HG03354 (cell line): ENCODE results near the gene ATP4A.

Source experiments
- ATAC-seq: cut with Tn5 transposase; IDR thresholded peaks from one replicate; pipeline ENCODE4 v1.9.1; 2021; ENCODE audit warnings: mild to moderate bottlenecking; ENCODE audit not compliant: unreplicated experiment, poor library complexity, severe bottlenecking

ATP4A gene

DNA sequence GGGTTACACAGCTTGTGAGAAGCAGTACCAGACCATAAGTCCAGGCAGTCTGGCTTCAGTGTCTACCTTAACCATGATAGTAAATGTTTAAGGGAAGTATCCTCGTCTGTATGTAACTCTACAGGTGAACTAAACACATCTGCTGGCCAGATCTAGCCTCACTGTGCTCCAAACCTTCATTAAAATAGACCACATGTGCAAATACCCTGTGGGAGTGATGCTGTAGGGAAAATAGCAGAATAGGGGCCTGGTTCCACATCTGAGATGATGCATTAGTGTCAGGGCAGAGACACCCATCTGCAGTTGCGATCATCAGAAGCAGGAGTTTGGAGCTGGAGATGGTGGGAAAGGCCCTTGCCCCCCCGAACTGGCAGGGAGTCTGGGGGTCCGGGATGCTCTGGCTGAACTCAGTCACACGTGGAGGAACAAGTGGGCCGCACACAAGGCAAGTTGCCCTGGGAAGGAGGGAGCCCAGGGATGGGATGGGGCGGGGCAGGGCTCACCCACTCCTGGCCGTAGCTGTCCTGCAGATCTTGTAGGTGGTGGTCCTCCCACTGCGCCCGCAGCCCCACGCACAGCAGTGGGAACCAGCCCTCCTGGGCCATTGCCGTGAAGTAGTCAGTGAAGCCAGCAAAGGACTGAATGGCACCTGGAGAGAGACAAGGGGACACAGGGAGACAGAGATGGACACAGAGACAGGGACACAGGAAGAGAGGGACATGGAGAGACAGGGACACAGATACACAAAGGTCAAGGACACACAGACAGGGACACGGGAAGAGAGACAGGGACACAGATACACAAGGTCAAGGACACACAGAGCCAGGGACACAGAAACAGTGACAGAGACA lies 10.7 kb downstream of the ATP4A start:
- ATAC-seq, result no peak

DNA sequence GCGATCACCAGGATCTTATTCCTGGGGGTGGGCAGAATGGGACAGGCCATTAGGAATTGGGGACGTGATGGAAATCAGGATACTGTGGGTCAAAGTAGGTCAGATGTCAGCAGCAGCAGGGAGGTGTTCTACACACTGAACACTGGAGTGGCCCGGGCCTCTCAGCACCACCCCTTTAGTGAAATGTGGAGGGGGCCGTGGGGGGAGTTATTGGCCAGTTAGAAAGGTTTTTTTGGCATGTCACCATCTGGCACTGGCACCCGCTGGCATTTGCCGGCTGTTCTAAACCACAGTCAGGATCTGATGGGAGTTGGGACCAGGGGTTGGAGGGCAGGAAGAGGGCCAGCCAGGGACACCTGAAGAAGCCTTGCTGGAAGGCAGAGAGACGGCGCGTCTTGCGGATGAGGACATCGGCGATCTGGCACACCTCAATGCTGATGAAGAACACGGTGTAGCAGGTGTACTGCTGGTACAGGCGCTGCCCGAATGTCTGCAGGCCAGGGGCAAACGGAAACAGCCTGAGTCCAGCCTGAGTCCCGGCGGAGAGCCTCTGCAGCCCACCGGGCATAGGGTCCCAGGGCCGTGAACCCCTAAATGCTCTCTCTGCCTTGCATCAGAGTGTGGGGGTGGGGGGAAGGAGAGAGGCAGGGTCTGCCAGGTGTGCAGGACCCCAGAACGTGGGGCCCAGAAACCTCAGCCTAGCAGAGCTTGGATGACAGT lies 12.2 kb downstream of the ATP4A start:
- ATAC-seq, result no peak

DNA sequence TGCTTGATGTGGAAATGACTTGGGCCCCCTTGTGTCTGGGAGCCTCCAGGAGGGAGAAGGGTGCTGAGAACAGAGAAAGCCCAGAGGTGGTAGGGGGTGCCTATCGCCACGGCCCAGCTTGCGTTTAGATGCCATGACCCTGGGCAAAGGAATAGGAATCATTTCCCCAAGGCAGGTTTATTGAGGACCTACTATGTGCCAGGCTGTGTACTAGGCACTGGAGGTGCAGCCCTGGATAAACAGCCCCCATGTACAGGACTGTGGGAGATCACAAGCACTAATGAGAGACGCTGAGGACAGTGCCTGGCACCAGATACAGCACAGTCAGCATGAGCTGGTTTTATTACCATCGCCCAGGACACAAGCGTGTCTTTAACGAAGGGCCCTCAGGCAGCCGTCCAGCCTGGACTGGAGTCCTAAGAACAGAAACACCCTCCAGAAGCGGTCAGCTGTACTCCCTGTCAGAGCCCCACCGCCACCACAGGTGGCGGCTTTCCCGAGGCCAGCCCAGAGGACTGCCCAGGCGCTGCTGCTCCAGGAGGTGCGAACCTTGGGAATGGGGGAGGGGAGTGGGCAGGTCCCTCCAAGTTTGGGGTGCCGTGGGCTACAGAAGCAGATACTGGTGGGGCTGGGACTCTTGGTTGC lies 13.5 kb downstream of the ATP4A start:
- ATAC-seq, result no peak

DNA sequence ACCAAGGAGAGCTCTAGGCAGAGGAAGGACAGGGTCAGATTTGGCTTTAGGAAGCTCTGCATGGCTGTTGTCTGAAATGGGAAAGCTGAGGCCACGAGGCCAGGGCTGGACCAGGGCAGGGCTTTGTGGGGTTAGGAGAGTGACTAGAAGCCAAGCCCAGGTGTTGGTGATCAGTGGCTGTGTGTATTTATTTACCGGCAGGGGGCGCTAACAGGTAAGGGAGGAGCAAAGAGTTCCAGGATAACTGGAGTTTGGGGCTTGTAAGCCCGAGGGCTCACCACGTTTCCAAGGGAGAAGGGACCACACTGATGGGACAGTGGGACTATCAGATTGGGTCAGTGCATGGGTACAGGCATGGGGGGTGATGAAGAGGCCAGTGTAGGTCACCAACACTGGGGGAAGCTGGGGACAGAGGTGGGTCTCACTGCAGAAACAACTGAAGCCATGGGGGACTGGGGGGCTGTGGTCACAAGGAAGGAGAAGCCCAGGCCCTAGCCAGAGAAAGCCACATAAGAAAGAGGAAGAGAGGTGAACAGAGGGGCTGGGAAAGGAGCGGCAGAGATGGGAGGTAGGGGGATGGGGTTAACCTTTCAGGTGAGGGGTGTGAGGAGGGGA lies 14.2 kb downstream of the ATP4A start:
- no peak for ATAC-seq

DNA sequence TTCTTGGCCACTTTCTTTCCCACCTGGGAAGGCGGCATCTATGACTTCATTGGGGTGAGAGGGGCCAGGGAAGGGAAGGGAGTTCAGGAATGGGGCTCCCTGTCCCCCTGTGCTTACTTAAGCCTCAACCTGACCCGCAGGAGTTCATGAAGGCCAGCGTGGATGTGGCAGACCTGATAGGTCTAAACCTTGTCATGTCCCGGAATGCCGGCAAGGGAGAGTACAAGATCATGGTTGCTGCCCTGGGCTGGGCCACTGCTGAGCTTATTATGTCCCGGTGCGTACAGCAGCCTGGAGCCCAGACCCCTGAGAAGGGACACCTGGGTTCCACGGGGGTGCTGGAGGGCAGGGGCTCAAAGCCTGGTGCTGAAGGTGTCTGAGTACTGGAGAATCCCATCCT lies 16.9 kb downstream of the ATP4A start:
- ATAC-seq, result no peak

DNA sequence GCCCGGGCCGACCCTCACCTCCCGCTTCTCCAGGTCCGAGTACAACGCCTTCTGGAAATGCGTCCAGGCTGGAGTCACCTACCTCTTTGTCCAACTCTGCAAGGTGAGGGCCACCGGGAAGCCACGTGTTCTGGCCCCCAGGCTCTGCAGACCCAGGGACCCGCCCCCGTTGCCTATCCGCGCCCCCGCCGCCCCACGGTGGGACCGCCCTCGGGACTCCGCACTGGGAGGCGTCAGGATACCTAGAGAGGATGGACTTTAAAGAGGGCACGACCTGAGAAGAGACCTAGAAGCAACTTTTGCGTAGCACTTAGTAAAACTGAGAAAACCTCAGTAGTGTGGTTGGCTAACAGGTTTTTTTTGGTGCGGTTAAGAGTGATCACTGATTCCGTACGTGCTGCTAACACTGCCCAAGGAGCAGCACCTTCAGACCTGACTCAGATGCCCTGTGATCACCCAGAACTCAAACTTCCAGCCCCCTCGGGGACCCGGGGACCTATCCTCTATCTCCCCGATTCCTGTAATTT lies 17.5 kb downstream of the ATP4A start:
- ATAC-seq, result peak; percentile 45

DNA sequence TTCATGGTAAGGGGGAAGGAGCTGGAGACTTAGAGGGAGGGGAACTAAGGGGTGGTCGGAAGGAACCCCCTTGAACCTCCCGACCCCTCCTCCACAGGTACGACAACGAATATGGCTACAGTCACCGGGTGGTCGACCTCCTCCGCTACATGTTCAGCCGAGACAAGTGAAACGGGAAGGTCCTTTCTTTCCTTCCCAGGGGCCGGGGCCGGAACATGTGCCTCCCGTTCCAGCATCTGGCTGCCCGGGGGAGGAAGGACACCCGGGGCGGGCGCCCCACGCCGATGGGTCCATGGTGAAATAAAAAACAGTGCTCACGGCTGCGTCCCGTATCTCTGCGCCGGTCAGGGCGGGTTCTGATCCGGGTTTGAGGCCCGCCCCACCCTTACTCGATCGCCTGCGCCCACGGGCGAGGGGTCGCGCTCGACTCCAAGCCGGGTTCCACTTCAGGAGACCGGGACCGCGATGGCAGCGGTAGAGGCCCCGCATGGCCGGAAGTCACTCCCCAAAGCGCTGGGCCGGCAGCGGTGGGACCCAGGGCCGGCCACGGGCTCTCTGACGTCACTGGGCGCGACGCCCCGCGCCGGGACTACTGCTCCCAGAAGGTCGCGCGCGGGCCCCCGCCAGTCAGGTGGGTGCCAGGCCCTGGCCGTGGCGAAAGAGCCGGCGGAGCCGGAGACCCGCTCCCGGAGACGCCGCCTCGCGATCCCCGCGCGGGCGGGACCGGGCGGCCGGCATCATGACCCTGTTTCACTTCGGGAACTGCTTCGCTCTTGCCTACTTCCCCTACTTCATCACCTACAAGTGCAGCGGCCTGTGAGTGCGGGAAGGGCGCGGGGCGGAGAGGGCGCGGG lies 18.2 kb downstream of the ATP4A start, which contains the start of gene TMEM147:
Gene TMEM147 (plus strand): TSS at position 626 of the 854 bp plus-strand sequence. CDS start 114 bp downstream, at position 740.
- ATAC-seq, result peak; percentile 81

DNA sequence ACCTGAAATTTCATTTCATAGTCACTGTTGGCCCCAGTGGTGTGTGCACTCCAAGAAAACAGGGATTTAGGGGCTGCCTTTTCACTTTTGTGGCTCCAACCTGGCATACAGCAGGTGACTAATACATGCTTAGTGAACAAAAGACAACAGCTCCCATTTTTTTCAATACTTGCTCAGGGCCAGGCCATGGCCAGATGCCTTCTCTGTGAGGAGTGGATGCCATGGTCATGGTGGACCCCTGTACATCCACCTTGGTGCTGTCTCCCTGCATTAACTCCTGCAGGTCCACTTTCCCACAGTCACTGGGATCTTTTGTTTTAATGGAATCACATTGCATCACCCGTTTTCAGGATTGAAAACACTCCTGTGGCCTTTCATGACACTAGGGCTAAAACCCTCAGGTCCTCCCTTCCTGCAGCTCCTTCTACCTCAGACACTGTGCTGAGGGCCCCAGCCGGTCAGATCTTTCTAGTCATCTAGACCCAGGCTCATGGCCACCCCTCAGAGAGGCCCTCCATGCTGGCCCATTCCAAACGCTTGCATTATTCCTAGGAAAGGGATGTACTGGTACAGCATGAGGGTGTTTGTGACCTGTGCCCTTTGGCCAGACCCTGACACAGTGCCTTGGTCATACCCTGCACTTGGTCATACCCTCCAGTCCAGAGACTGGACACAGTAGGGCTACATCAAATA lies 19.2 kb downstream of the ATP4A start:
- no peak for ATAC-seq

DNA sequence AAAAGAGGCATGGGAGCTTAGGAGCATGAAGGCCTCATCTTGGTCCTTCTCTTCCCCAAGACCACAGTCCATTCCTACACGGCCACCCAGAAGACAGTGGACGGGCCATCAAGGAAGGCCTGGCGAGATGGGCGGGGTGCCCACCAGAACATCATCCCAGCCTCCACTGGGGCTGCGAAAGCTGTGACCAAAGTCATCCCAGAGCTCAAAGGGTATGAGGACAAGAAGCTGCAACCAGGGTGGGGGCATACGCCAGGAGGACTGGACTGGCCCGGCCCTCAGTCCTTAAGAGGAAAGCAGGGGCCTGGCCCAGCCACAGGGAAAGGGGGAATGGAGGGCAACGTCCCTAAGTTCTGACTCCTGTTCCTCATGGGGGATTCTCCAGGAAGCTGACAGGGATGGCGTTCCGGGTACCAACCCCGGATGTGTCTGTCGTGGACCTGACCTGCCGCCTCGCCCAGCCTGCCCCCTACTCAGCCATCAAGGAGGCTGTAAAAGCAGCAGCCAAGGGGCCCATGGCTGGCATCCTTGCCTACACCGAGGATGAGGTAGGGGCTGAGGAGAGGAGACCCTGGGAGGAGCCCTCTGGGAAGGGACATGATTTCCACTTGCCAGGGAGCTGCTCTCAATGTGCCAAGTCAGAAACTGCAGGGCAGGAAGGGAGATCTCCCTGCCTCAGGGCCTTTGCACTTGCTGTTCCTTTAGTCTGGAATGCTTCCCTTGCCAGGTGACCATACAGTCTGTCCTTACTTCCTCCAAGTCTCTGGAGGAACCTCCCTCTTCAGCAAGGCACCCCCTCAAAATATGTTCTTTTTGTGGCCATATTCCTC lies 20.0 kb downstream of the ATP4A start:
- ATAC-seq, result no peak

DNA sequence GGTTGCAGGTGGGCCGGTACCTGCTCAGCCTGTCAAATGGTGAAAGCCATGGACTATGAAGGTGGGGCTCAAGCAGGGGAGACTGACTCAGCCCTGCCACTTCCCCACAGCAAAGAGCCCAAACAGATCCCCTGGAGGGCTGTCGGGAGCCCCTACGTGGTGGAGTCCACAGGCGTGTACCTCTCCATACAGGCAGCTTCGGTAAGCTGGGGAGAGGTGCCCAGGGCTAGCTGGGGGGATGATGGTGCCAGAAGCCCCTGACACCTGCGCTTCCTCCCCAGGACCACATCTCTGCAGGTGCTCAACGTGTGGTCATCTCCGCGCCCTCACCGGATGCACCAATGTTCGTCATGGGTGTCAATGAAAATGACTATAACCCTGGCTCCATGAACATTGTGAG lies 21.2 kb downstream of the ATP4A start:
- ATAC-seq, result no peak

DNA sequence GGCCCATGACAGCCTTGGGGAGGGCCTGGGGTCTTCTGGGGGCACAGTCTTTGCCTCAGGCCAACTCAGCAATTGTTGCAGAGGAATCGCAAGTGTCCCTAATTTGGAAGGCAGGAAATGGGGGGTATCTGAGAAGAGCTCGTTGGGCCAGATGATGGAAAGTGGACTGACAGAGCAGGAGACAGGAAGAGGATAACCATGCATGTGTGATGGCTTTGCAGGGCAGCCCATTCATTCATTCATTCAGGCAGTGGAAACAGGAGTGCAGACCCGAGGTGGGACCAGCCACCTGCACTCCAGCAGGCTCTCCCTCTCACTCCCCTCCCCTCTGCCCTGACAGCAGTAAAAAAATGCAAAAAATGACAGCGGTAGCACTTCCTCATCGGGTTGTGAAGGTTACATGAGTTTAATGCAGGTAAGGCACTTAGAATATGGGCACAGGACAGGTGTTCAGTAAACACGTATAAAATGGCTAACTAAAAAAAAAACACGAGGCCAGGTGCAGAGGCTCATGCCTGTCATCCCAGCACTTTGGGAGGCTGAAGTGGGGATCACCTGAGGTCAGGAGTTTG lies 23.0 kb downstream of the ATP4A start:
- ATAC-seq, result no peak

DNA sequence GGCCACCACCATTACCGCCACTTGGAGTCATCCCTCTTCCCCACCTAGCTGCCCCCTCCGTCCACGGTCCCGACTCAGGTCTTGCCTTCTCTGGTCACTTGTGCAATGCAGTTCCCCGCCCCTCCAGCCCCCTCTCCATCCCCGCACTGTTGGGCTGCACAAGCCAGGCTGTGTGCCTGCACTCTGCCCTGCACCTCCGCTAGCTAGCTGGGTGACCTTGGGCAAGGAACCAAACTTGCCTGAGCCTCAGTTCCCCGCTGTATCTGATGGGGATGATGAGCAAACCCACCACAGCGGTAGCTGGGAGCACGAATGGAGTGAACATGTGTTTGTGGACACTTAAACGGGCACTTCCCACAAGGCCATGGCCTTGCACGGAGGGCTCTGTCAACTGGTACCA lies 23.6 kb downstream of the ATP4A start:
- ATAC-seq, result no peak

DNA sequence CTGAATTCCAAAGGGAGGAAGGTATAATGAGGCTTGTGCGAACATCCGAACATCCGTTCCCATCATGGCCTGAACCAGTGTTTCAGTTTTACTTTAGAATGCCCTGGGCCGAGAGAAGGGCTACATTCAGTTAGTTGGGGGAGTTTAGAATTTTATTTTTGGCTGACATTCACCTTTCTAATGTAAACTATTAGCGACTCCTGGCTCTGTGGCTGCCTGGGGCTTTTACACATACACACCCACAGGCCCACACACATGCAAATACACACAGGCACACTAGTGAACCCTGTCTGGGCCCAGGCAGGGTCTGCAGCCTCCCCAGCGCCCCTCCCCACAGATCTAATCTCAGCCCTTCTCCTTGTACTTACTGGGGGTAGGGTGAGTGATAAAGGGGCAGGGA lies 24.1 kb downstream of the ATP4A start:
- no peak for ATAC-seq

DNA sequence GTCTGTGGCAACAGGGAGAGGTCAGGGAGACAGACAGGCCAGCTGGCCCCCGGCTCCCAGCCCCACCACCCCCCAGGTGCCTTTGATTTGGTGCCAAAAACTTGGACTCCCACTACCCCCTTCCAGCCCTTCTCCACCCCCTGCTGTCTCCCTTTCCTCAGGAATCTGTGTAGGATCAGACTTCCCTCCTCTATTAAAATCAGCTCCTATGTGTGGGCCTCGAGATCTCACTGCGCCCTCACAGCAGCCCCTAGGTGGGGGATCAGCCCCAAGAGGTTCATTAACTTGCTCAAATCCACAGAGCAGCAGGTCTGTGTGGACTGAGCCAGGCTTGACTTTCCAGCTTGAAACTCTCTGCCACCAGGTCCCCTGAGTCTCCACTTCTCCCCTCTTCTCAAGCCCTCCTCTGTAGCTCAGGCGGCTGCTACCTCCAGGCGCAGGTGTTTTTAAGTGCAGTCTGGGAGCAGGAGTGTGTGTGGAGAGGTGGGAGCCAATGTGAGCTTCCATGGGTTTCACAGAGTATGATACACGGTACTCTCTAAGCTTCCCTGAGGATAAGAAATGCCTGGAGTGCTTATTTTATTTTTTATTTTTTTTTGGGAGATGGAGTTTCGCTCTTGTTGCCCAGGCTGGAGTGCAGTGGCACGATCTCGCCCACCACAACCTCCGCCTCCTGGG lies 28.5 kb downstream of the ATP4A start:
- no peak for ATAC-seq

DNA sequence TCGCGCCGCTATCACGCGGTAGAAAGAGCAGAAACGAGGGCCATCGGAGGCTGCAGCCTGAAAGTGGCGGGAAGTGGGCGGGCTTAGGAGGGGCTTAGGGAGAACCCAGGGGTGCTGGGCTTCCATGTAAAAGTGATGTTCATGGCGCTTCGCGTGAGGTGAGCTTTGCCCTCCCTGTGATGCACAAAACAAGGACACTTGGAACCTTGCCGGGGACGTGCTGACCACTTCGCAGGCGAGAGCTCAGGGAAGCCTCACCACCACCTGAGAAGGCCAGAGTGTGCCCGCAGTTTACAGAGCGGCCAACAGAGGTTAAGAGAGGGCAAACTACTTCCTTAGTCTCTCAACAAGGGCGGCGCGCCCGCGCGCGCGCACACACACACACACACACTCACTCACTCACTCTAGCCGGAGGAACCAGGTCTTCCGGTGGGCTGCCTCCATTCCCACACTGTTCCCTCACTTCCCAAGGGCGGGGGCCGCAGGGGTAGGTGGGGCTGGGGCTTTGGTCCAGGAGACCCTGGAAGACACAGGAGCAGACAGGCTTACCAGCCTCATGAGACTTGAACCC lies 29.6 kb downstream of the ATP4A start:
- no peak for ATAC-seq

DNA sequence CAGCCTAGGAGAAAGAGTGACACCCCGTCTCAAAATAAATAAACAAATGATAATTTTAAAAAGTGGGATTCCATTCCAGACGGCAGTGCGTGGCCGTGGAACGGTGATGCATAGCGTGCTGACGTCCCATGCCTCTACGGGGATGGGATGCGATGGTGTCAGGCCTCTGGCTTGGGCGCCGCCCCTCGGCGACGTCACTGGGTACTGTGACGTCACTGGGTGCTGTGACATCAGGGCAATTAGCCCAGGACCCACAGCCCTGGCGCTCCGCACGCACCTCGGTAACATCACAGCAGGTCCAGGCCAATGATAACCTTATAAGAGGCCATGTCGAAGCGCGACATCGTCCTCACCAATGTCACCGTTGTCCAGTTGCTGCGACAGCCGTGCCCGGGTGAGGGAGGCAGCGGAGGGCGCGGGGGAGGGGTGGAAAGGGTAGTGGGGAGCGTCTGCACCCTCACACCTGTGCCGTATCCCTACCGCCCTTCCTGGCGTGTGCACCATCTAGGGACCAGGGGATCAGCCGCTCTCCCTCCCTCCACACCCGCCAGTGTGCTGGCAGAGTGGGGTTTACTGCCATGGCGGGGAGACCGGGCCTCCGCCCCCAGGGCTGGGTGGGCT lies 30.1 kb downstream of the ATP4A start, which contains the start of gene GAPDHS:
Gene GAPDHS (plus strand): TSS at position 256 of the 621 bp plus-strand sequence. CDS start 72 bp downstream, at position 328.
- ATAC-seq, result no peak
